ENCODE data around the gene SMU1.

- TF ChIP-seq CTCF (IDR thresholded peaks at IDR 0.05) (no peak), POLR2A (IDR thresholded peaks at IDR 0.05) (no peak)
Measured at GRCh38 chr9:33124751-33125381, 48.4 kb upstream of the SMU1 start.
